ENCODE data around the gene RASA3. TPM values are rescaled to one million over a fixed set of nuclear protein-coding genes. Genes with fewer than 3 reads are reported as not detected.

The RASA3 gene
- polyA plus RNA-seq, 10 donors, result 18.1 to 25.4 (median 20.6) TPM

DNA sequence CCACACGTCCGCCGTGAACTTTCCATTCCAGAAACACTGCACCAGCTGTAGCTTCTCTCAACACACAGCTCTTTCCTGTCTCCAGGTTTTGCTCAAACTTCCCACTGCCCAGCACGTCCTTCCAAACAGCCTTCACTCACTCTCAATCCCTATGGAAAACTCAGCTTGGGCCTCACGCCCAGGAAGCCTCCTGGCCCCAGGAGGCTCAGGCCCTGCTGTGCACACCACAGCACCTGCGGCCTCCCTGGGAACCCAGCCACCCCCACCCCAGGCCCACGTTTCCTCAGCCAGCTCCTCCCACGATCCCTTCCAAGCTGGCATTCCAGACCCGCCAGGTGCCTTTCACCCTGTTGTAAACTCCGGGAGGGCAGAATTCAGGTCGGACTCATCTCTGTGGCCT, 193.7 kb downstream of the RASA3 start:
- DNase-seq, result peak in 1 of 3 donors; percentile 52

DNA sequence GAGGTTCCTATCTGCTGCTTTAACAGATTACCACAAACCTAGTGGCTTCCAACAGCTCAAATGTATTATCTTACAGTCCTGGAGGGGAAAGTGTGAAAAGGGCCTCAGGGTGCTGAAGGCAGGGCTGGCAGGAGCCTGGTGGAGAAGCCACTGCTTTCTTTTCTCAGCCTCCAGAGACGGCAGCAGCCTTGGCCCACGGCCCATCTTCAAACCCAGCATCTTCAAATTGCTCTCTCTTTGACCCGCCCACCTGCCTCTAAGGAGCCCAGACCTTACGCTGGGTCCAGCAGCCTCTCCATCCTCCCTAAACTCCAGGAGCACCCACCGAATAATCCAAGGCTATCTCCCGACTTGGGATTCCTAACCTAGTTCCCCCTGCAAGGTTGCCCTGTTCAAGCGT, 194.2 kb downstream of the RASA3 start:
- DNase-seq, result no peak

DNA sequence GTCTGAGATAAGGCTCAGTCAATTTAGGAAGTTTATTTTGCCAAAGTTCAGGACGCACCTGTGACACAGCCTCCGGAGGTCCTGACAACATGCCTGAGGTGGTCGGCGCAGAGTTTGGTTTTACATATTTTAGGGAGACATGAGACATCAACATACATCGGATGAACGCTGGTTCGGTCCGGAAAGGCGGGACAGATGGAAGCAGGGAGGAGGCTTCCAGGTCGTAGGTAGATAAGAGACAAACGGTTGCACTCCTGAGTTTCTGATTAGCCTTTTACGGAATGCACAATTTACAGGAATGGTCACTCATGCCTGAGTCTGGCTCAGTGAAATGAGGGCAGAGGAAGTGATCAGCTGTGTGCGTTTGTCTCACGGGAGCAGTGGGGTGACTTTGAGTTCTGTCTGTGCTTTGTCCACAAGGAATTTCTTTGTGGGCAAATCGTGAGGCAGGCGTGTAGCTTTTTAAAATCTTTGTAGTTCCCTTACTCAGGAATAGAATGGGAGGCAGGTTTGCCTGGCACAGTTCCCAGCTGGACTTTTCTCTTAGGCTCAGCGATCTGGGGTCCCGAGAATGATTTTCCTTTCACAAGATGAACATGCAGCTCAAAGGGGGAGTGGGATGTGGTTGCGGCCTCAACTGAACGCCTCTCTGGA, 194.8 kb downstream of the RASA3 start:
- DNase-seq, result no peak

DNA sequence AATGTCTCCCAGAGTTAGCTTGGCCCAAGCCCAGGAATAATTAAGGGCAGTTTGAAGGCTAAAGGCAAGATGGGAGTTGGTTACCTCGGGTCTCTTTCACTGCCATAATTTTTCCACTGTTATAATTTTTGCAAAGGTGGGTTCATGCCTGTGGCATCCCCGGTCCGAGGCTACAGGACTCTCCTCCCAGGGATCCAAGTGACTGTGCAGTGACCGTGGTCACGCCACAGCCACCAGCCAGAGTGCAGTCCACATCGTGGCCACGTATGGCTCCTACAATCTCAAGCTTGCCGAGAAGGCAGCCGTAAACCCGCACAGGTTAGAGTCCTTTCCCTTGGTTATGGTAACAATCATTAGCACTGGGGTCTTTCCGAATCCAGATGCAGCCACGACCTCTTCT, 195.3 kb downstream of the RASA3 start:
- no peak for DNase-seq

DNA sequence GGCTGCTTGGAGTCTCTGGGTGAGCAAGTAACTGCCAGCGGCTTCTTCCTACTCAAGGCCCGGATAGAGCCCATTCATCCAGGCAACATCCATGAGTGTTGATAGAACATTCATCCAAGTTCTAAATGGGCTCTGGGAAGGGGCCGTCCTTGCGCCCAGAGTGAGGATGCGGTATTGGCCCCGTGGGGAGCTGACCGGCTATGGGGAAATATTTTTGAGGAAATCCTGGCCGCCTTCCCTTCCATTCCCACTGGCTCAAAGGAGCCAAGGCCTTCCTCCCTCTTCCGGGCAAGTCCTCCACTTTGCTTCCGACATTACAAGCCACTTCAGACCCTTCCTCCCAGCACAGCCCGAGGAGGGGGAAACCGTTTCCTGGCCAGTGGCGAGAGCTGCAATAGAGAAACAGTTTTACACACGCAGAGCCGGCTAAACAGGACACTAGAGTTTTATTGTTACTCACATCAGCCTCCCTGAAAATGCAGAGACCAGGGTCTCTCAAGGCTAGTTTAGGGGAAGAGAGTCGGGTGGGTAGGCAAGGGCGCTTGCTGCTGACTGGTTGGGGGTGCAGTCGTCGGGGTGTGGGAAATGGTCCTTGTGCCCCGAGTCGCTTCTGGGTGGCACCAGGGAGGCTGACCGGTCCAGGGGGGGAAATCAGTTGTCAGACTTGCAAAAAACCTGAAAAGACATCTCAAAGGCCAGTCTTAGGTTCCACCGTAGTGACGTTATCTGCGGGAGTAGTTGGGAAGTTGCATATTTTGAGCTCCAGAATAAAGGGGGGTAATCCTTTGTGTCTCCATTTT, 196.1 kb downstream of the RASA3 start:
- DNase-seq, result no peak

DNA sequence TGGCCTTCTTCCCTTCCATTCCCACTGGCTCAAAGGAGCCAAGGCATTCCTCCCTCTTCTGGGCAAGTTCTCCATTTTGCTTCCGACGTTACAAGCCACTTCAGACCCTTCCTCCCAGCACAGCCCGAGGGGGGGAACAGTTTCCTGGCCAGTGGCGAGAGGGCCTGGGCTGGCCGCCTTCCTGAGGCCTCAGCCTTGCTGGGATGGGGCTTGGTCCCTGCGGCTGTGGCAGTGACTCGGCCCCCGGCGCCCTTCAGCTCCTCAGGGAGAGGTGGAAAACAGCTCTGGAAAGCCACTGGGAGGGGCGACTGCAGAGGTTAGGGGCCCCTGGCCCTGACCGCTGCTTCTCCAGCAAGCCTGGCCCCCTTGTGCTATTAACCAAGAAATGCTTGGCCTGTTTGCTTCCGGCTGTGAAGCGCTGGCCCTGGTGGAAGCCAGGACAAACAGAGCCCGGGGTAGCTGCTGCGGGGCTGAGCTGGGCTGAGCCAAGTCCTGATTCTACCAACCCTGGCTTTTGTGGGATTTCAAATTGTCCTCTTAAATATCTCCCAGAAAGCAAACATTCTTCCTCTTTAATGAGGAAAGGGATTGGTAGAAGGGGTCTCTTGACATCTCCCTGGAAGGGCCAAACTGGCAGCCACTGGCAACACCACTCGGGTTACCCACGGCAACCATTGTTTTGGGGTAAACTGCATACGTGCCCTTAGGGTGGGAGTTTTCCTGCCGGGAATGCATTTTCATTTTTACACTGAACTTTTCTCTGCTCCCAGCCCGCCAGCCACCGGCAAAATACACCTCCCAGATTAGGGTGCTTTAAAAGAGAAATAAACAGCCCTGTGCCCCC, 197.2 kb downstream of the RASA3 start:
- peak in 1 of 3 donors; percentile 54 for DNase-seq

DNA sequence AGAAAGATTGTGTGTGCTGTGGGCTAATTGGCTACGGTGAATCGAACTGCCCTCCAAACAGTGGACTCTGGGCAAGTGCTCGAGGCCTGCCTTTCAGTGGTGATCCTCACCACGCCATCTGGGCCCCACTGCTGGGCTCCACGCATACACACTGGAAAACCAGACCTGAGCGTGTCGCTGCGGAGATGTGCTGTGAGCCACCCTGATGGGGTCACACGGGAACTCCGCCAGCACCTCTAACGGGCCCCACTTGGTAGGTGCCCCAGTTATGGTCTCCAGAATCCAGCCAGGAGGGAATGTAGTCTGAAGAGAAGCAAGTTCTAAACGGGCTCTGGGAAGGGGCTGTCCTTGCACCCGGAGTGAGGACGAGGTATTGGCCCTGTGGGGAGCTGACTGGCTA, 197.8 kb downstream of the RASA3 start:
- DNase-seq, result no peak

DNA sequence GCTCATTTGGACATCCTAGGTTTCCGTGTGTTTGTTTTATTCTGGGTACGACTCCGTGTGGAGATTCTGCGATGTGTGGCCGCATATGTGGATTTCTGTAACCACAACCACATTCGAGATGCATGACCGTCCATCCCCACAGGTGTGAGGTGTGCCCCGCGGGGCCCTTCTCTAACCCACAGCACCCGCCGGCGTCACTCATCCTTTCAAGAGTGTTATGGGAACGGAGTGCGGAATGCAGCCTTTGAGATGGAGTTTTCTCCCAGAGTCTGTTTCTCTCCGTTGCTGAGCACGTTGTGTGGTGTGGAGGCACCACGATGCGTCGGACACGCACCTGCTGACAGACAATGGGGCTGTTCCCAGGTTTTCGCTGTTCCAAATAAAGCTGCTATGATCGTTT, 198.5 kb downstream of the RASA3 start:
- no peak for DNase-seq

DNA sequence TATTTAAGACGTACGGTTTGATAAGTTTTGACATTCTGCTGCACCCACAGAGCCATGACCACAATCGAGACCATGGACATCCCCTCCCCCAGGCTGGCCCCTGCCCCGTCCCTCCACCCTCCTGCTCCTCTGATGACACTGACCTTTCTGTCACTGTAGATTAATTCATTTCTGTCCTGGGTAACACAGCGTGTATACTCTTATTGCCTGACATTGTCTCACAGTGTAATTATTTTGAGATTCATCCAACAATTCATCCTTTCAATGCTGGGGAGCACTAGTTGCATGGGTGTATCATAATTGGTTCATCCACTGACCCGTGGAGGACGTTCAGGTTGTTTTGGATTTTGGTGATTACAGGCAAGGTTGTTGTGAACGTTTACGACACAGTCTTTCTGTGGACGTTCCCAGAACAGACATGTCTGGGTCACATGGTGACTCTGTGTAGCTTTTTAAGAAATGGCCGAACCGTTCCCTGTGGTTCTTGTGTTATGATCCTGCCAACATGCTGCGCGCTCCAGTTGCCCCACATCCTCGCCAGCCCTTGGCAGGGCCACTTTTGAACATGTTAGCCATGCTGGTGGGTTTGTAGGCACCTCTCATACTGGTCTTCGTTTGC, 200.5 kb downstream of the RASA3 start:
- DNase-seq, result no peak

DNA sequence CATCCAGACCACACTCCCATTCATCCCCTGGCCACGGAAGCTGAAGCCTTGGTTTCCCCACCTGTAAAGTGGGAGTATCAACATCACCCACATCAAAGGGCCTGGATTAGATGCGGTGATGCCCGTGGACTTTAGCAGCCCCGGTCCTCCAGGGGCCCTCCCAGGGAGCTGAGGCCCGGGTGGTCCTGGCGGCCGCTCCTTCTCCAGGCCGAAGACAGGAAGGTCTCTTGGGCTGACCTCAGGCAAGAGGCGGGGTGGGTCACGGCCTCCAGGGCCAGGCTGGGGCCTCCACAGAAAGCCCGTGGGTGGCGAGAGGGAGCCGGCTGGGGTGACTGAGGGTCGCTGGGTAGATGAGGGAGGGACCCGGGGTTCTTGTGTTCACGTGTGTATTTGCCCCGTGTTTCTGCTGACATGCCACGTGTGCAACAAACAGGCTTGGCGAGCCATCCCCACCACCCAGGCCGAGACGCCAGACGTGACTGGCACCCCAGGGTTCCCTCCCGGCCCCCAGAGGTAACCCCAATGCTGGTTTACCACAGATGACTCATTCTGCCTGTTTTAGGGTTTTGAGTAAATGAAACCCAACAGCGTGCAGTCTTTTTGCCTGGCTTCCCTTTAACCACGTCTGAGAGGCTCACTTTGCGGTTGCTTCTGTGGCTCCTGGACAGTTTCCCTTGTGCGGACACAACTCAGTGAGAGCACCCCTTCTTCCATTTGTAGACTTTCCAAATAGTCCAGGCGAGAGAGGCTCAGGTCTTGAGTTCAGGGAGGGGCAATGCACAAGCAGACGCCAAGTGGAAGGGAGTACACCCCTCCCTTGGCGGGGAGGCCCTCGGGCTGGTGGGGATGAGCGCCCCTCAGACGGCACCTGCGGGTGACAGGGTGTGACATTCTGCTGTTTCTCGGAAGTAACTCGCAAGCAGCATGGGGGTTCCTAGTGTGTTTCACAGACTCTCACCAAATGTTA, 201.5 kb downstream of the RASA3 start:
- DNase-seq, result no peak

DNA sequence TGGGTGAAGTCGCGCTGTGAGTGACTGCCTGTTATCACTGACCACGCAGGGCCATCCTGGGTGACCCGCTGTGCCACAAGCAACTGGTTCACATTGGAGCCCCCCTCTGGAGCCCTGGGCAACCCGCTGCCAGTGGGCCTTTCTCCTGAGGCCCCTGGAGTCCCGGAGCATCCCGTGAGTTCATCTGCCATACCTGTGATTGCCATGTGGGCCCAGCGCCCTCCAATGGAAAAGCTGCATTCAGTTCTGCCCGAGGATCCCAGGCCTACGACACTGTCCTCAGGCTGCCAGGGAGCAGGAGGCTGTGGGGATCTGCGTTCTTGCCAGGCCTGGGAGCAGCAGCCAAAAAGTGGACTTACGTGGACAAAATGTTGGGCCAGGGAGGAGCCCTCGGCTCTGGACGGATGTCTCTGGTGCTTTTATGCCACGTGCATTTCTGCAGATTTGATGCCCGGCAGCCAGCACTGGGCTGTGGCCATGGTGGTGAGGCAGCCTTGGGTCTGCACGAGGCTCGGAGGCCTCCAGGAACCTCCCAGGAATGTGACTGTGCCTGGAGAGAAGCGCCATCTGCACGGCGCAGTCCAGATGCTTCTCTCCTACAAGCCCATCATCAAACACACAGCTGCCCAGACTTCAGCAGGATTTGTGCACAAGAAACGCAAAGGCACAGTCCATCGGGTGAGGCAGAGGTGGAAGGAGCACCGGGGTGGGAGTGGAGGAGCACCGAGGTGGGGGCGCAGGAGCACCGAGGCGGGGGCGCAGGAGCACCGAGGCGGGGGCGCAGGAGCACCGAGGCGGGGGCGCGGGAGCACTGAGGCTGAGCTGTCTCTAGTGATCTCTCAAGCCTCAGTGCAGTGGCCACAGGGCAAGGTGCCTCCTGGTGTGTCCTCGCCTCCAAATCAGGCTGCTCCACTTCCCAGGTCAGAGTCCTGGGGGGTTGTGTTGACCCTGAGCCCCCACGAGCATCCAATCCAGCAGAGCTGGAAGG, 202.5 kb downstream of the RASA3 start:
- DNase-seq, result peak in 1 of 3 donors; percentile 46

DNA sequence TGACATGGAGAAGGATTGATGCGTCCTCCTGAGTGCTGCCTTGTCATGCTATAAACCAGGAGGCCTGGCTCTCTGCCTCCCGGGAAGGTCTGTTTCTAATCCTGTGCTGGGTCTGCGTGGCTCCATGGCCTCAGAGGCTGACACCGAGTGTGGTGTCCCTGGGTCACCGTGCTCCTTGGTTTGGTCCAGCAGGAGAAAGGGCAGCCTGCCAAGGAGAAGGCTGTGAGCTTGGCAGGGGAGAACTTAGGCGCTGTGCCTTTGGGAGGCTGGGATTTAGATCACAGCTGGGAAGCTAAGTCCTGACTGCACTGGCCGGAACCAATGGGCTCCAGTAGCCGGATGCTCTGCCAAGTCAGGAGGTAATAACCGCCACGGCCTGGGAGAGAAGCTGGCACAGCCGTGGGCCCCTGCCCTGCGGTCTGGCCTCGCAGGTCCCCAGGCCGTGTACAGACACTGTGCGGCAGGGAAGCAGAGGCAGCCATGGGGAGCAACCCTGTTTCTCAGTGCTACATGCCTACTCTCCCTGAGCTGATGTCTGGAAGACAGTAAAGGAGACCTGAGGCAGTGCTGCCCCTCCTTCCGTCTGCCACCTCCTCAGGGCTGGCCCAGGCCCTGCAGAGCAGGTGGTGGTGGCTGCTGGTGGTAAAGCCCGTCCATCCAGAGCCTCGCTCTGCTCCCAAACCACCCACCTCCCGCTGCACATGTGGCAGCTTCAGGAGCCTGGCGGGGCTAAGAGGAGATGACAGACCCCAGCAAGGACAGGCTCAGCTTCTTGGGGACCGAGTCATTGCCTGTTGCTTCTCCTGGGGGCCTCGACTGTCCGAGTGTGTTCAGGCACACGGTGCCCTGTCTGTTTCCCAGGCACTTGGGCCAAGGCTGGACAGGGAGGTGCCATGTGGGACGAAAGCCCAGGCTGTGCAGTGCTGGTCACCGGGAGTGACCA, 203.5 kb downstream of the RASA3 start:
- DNase-seq, result peak; percentile 62 to 90 (median 76)

Other genes with a start within 250 kb of the RASA3 start
- under 1 TPM; 0.20 to 0.45 (median 0.28) TPM for gene C13orf46, start 158.5 kb downstream of the RASA3 start, polyA plus RNA-seq (ENCODE audit: insufficient read length in 10 of 10)
- gene CFAP97D2, start 46.6 kb upstream of the RASA3 start, polyA plus RNA-seq (ENCODE audit: insufficient read length in 10 of 10), result not detected
- 100 to 1,000 TPM in 1 of 10 donors, 10 to 100 TPM in 9; 59.8 to 101 (median 75.5) TPM for gene CDC16, start 102.3 kb upstream of the RASA3 start, polyA plus RNA-seq (ENCODE audit: insufficient read length in 10 of 10)
- 100 to 1,000 TPM in 3 of 10 donors, 10 to 100 TPM in 7; 46.6 to 114 (median 65.3) TPM for gene UPF3A, start 149.0 kb upstream of the RASA3 start, polyA plus RNA-seq (ENCODE audit: insufficient read length in 10 of 10)
- gene CHAMP1, start 181.9 kb upstream of the RASA3 start, polyA plus RNA-seq (ENCODE audit: insufficient read length in 10 of 10), result 10 to 100 TPM; 12.5 to 20.6 (median 16.4) TPM

Data from muscle of back (tissue), 11 donors.